Left lobe of liver (tissue), 2 donors: ENCODE data around the gene AP1AR. TPM values are rescaled to one million over a fixed set of nuclear protein-coding genes. Genes with fewer than 3 reads are reported as not detected.

Experiments
- ATAC-seq: fragments of 200-7000 bp; cut with Tn5 transposase; one replicate; pipeline ENCODE4 v1.9.1; 2020; ENCODE audit warnings: mild to moderate bottlenecking, moderate library complexity
- DNase-seq: peaks from one replicate; pipeline ENCODE4 v3.0.0-alpha.2; 2020; ENCODE audit warnings: low spot score
- total RNA-seq: library from RNA; stranded (reverse); gene quantifications from one replicate; pipeline ENCODE4 v1.2.1, GENCODE V29; 2021
- donor health status: DM: no; HTN: no; CAD: no; lungs with moderate emphysema.
- donor health status: DM: no; HTN: yes; CAD: no.

Gene AP1AR
- total RNA-seq, 1 donor from 2014 or later: 13.4 TPM

GRCh38 chr4:112219826-112220366 is 11.7 kb upstream of the AP1AR start:
- ATAC-seq (no peak), DNase-seq (no peak)

- ATAC-seq: no peak
- no peak for DNase-seq
Measured at GRCh38 chr4:112222219-112222955, 9.2 kb upstream of the AP1AR start.

- no peak for ATAC-seq
Measured at GRCh38 chr4:112225157-112225556, 6.4 kb upstream of the AP1AR start.

GRCh38 chr4:112230879-112231778 is 458 bp upstream of the AP1AR start:
- peak; percentile 99 for DNase-seq

More at GRCh38 chr4:112225157-112225556, 6.4 kb upstream of the AP1AR start:
- DNase-seq: no peak

GRCh38 chr4:112234952-112235609 is 3.5 kb downstream of the AP1AR start:
- DNase-seq (no peak), ATAC-seq (no peak)

More at GRCh38 chr4:112230879-112231778, 458 bp upstream of the AP1AR start:
- ATAC-seq: peak; percentile 94

GRCh38 chr4:112236040-112236439 is 4.5 kb downstream of the AP1AR start:
- ATAC-seq (no peak), DNase-seq (no peak)

- DNase-seq: no peak
- no peak for ATAC-seq
Measured at GRCh38 chr4:112238833-112239232, 7.2 kb downstream of the AP1AR start.

GRCh38 chr4:112245383-112245782 is 13.8 kb downstream of the AP1AR start:
- DNase-seq (no peak), ATAC-seq (no peak)

- DNase-seq (no peak), ATAC-seq (no peak)
Measured at GRCh38 chr4:112247021-112247420, 15.4 kb downstream of the AP1AR start.

GRCh38 chr4:112251019-112251643 is 19.5 kb downstream of the AP1AR start:
- DNase-seq: no peak
- ATAC-seq: peak; percentile 56

GRCh38 chr4:112252234-112252633 is 20.6 kb downstream of the AP1AR start:
- DNase-seq: no peak
- no peak for ATAC-seq

- no peak for ATAC-seq
- no peak for DNase-seq
Measured at GRCh38 chr4:112253382-112254000, 21.9 kb downstream of the AP1AR start.

GRCh38 chr4:112257098-112257497 is 25.5 kb downstream of the AP1AR start:
- DNase-seq (no peak), ATAC-seq (peak; percentile 26)

GRCh38 chr4:112266823-112267222 is 35.2 kb downstream of the AP1AR start:
- ATAC-seq (peak; percentile 56), DNase-seq (no peak)

- DNase-seq (no peak), ATAC-seq (no peak)
Measured at GRCh38 chr4:112270051-112270450, 38.5 kb downstream of the AP1AR start.

- ATAC-seq: no peak
- no peak for DNase-seq
Measured at GRCh38 chr4:112270640-112271421, 39.2 kb downstream of the AP1AR start.

GRCh38 chr4:112272292-112272691 is 40.7 kb downstream of the AP1AR start:
- ATAC-seq (no peak), DNase-seq (no peak)

- no peak for DNase-seq
- ATAC-seq: no peak
Measured at GRCh38 chr4:112274959-112275358, 43.4 kb downstream of the AP1AR start.

- ATAC-seq: no peak
- DNase-seq: no peak
Measured at GRCh38 chr4:112276113-112276512, 44.5 kb downstream of the AP1AR start.
